Activated T-helper 9 cell treated with anti-CD3 and anti-CD28 coated beads, Interleukin-2, amount 50 U/mL, for 16 hours (primary cell): ENCODE results near the gene QSOX2.

ENCODE experiments used
- DNase-seq: peaks from one replicate; pipeline ENCODE4 v3.0.0-alpha.2; 2020; ENCODE audit warnings: low read depth

QSOX2 gene

GRCh38 chr9:136265561-136266355 is 20.1 kb upstream of the QSOX2 start:
- DNase-seq: no peak

DNA sequence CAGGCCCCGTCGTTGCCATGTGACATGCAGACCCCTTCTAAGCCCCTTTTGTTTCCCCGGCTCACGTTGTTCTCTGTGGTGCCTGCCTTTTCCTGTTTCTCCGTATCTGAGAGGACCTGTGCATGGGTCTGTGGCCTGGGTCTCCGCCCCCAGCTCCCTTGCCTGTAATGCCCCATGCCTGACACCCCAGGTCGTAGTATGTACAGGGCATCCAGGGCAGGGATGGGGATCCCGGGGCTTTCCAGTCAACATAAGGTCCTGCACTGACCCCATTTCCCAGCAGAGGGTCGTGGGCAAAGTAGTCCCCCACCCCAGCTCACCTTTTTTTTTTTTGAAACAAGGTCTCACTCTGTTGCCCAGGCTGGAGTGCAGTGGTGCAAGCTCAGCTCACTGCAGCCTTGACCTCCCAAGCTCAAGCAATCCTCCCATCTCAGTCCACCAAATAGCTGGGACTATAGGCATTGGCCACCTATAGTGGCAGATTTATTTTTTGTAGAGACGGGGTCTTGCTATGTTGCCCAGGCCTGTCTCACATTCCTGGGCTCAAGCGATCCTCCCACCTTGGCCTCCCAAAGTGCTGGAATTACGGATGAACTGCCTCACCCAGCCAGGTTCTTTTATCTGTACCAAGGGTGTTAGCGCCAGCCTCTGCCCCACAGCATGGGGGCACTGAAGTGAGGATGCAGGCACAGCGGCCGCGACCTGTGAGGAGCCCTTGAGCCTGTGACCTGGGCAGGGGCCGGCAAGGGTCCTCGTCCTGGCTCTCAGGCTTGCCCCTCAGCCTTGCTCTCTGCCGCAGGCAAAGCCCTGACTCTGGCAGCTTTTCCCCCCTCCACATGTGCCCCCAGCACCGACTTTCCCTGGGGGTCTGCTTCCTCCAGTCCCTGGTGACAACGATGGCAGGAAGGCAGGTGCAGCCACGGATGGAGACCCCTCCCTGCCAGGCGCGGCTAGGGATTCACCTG is 19.1 kb upstream of the QSOX2 start:
- DNase-seq: no peak

- DNase-seq: no peak
Observed at GRCh38 chr9:136264031-136264430, 18.4 kb upstream of the QSOX2 start.

DNA sequence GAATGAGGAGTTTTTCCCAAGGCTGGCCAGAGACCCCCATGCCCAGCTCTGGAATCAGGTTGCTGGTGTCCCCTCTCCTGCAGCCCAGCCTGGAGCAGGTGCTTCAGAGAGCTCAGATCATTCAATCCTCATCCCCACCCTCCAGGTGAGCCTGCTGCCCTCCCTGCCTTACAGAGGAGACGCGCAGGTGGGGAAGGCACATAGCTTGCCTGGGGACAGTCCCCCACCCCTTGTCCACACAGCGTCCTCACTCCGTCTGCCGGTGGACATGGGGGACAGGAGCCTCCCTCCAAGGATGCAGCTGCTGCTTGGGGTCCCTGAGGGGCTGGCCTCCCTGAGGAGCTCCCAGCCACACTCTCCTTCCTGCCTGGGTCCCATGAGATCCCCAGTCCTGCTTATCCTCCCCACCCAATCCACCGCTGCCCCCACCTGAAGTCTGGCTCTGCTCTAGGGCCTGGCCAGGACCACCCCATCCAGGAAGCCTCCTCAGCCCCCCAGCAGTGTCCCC is 17.1 kb upstream of the QSOX2 start:
- no peak for DNase-seq

- DNase-seq: no peak
Observed at GRCh38 chr9:136261686-136262430, 16.2 kb upstream of the QSOX2 start.

- DNase-seq: no peak
Observed at GRCh38 chr9:136260936-136261472, 15.4 kb upstream of the QSOX2 start.

DNA sequence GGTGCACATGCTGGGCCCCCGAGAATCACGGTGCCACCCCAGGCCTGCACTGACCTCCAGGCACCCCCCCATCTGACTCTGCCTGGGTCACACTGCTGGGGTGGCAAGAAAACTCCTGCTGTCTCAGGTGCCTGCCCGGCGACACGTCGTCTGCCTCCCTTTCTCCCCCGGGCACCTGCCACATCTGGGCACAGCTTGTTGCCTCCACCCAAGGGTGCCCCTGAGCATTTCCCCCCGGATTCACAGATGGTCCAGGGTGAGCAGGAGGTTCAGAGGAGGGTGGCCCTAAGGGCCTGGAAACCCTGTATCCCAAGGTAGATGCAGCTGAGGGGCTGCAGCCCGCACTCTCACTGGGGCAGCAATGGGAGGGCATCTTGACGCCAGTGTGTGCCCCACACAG is 14.9 kb upstream of the QSOX2 start:
- no peak for DNase-seq

- DNase-seq: no peak
Observed at GRCh38 chr9:136259836-136260235, 14.2 kb upstream of the QSOX2 start.

- no peak for DNase-seq
Observed at GRCh38 chr9:136259517-136259813, 13.9 kb upstream of the QSOX2 start.

- DNase-seq: no peak
Observed at GRCh38 chr9:136258786-136259516, 13.3 kb upstream of the QSOX2 start.

DNA sequence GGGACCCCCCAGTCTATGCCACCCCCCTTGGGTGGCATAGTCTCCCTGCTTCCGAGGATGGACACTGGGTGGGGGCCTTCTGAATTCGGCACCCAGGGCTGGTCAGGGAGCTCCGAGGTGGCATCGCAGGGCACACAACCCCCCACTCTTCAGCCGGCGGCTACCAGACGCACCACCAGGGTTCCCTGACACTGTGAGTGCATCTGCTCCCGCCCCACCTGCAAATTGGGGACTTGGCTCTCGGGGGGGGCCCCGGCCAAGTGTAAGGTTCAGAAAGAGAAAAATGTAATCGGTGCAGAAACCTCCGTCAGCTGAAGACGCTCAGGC is 12.7 kb upstream of the QSOX2 start:
- no peak for DNase-seq

DNA sequence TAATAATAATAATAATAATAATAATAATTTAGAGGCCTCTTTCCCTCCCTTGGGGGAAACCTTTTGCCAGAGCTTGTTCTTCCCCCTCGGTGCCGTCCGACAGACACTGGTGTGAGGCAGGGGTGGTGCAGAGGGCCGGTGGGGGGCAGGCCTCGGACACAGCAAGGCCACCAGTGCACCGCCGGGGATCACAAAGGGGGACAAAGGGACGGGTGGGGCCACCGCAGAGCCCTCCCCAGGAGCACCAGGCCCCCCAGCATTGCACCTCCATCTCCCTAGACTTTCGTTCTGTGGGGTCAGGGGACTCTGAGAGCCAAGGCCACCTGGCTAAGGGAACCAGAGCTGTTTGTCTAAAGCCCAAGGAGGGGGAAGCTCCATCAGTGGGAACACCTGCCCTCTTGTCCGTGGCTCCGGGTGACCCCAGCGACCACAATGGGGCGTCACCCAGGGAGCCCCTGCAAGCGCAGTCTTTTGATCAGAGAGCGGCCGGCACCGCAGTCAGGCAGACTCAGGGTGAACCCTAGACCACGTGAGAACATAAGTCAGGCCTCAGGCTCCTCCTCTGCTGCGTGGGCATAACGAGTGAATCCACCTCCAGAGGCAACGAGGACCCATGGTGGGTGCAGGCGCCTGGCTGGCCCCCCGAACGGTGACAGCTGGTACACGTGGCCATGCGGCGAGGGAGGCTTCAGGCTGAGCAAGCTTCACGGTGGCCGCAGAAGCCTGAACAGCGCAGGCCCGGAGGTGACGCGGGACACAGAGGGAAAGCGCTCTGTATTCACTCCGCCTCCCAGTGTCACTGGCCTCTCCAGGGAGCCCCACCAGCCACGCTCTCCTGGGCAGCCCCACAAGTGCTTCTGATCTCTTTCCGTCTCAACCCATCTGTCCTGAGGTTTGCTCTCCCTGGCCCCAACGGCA is 12.0 kb upstream of the QSOX2 start:
- no peak for DNase-seq

DNA sequence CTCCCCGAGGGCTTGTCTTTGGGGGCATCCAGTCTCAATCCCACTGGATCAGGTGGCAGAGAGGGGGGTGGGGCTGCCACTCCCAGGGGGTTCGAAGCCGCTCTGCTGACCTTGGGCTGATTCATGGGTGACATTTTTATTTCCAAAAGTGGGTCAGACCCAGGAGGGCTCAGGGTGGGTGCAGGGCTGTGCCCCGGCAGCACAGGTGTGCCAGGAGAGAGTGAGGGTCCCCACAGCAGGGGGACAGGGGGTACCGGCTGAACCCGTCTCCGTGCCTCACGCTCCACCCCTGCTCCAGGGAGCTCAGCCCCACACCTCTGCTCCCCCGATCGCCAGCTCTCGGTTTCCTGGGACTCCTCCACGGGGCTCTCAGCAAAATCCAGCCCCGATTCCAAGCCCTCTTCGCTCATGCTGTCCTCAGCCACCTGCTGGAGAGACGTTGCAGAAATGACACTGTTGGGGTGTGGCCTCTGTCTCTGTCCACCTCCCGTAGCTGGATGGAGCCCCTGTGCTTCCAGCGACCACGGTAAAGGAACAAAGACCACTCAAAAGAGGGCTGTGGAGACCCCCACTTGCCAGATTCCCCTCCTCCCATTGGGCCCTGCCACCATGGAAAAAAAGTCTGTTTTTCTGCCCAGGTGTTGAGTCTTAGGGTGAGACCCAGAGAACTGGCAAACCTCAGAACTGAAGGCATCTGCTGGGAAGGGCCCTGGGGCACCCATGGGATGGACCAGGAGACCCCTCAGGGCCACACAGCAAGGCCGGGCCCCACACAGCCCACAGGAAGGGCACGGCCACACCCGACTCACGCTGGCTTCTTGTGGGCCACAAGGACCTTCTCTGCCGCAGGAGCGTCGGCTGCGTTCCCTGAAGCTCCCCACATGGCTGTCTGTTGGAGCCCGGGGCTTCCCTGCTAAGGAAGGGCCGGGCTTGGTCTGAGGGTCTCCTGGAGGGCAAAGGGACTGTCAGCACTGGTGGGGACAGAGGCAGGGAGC is 10.6 kb upstream of the QSOX2 start:
- no peak for DNase-seq

DNA sequence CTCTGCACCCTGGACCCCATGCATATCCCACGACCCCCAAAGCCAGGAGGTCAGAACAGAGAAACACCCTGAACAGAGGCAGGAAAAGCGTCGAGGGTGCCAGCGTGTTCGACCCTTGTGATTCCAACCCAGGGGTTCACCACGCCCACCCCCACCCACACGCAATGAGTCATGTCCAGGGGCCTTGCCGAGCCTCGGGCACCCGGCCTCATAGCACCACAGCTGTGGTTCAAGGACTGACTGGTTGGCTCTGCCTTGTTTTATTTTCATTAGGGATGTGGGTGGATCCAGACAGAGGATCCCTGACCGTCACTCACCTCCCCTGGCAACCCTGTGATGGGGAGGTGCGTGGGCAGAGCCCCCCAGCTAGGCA is 9.5 kb upstream of the QSOX2 start:
- DNase-seq: no peak

GRCh38 chr9:136254381-136255165 is 9.0 kb upstream of the QSOX2 start:
- DNase-seq: no peak

GRCh38 chr9:136253246-136254130 is 7.9 kb upstream of the QSOX2 start:
- DNase-seq: no peak

- no peak for DNase-seq
Observed at GRCh38 chr9:136252846-136253245, 7.2 kb upstream of the QSOX2 start.
